Endothelial cell of hepatic sinusoid (primary cell): ENCODE measurements around the gene PCGF3.

Source experiments
- in situ Hi-C: cut with HindIII; loops from 2 replicates; pipeline ENCODE4 v1.10.0; 2017; ENCODE audit warnings: low sequenced_read_pairs

Gene PCGF3, protein sequence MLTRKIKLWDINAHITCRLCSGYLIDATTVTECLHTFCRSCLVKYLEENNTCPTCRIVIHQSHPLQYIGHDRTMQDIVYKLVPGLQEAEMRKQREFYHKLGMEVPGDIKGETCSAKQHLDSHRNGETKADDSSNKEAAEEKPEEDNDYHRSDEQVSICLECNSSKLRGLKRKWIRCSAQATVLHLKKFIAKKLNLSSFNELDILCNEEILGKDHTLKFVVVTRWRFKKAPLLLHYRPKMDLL

GRCh38 chr4:705278-706082 lies at the start of gene PCGF3:
Gene PCGF3 (plus strand): TSS chr4:705832. CDS start chr4:733681, 27,849 bp downstream.
- in situ Hi-C loops: no loop called here

- in situ Hi-C loops: no loop called here
These were observed 48.9 kb upstream of the PCGF3 start for GRCh38 chr4:656436-657337.

DNA sequence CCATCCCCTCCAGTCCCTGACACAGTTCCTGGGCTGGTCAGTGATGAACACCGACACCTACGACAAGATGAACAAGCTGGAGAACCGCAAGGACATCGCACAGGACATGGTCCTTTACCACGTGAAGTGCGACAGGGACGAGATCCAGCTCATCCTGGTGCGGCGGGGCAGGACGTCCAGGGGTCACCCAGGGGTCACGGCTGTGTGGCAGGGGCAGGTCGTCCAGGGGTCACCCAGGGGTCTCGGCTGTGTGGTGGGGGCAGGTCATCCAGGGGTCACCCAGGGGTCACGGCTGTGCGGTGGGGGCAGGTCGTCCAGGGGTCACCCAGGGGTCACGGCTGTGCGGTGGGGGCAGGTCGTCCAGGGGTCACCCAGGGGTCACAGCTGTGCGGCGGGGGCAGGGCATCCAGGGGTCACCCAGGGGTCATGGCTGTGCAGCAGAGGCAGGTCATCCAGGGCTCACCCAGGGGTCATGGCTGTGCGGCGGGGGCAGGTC lies 48.2 kb upstream of the PCGF3 start:
- in situ Hi-C loops: no loop called here

DNA sequence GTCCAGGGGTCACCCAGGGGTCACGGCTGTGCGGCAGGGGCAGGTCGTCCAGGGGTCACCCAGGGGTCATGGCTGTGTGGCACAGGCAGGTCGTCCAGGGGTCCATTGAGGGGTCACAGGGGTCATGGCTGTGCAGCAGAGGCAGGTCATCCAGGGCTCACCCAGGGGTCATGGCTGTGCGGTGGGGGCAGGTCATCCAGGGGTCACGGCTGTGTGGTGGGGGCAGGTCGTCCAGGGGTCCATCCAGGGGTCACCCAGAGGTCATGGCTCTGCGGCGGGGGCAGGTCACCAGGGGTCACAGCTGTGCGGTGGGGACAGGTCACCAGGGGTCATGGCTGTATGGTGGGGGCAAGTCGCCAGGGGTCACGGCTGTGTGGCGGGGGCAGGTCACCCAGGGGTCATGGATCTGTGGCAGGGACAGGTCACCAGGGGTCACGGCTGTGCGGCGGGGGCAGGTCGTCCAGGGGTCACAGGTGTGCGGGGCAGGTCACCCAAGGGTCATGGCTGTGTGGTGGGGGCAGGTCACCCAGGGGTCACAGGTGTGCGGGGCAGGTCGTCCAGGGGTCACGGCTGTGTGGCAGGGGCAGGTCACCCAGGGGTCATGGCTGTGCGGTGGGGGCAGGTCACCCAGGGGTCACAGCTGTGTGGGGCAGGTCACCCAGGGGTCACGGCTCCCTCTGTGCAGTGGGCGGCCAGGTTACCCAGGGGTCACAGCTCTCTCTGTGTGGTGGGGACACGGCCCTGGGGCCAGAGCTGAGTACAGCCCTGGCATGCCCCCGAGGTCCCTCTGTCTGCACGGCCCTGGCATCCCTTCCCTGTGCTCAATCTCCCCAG lies 47.6 kb upstream of the PCGF3 start:
- in situ Hi-C loops: no loop called here

DNA sequence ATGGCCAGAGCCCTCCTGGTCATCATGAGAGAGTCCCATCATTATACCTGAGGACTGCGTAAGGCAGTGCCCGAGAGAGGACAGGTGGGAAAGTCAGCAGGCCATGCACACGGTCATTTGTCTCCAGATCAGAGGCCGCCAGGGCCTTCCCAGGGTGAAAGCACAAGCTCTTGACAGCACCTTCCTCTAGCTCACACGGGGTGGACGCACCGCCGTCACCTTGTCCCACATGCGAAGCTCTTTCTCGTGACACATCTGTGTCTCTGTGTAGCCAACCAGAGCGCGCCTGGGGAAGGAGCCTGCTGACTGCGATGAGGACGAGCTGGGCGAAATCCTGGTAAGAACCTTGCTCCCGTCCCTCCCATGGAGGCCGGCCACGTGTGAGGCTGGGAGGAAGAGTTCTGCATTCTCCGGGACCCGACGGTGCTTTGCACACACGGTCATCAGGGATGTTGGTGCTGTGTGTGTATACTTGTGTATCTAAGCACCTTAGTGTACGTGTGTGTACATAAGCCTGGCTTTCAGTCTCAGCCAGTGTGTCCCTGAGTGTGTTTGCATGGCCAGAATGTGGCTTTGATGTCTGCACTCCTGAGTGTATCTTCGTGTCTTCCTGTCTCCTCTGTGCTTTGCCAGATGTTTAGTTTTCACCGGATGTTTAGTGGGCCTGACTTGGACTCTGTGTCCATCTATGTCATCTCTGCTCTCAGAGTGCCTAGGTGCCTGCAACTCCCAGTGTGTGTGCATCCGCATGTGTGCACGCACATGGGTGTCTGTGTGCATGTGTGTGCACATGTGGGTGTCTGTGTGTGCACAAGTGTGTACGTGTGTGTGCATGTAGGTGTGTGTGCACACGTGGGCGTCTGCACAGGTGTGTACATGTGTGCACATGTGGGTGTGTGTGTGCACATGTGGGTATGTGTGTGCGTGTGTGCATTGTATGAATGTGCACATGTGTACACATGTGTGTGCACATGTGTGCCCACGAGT lies 46.7 kb upstream of the PCGF3 start:
- in situ Hi-C loops: no loop called here

- in situ Hi-C loops: no loop called here
These were observed 45.8 kb upstream of the PCGF3 start for GRCh38 chr4:659851-660250.

DNA sequence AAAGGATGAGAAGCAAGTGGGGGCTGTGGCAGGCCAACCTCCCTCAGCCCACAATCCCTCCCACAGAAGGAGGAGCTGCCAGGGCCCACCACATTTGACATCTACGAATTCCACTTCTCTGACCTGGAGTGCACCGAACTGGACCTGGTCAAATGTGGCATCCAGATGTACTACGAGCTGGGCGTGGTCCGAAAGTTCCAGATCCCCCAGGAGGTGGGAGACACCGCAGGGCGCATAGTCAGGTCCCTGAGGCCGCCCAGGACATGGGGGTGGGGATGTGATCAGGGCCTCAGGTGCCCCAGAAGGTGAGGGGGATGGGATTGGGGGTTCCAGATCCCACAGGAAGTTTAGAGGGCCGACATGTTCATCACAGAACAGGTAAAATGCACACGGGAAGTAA lies 45.2 kb upstream of the PCGF3 start:
- in situ Hi-C loops: no loop called here

DNA sequence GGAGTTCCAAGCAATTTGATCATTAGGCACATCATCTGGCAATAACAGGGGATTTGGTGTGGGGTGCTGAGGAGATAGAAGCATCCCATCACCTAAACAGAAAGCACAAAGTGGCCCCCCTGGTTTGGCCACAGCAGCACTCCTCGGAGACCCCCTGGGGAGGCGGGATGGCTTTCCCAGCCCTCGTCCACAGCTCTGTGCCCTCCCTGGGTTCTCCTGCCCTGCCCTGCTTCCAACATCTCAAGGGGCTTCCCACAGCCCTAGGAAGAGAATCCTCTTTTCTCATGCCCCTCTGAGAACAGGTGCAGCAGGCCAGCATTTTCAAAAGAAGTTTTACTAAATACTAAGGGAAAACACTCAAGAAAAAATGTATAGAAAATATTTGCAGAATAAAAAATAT lies 44.4 kb upstream of the PCGF3 start:
- in situ Hi-C loops: no loop called here

GRCh38 chr4:661881-662761 lies 43.5 kb upstream of the PCGF3 start:
- in situ Hi-C loops: no loop called here

- in situ Hi-C loops: no loop called here
These were observed 42.6 kb upstream of the PCGF3 start for GRCh38 chr4:663046-663437.

DNA sequence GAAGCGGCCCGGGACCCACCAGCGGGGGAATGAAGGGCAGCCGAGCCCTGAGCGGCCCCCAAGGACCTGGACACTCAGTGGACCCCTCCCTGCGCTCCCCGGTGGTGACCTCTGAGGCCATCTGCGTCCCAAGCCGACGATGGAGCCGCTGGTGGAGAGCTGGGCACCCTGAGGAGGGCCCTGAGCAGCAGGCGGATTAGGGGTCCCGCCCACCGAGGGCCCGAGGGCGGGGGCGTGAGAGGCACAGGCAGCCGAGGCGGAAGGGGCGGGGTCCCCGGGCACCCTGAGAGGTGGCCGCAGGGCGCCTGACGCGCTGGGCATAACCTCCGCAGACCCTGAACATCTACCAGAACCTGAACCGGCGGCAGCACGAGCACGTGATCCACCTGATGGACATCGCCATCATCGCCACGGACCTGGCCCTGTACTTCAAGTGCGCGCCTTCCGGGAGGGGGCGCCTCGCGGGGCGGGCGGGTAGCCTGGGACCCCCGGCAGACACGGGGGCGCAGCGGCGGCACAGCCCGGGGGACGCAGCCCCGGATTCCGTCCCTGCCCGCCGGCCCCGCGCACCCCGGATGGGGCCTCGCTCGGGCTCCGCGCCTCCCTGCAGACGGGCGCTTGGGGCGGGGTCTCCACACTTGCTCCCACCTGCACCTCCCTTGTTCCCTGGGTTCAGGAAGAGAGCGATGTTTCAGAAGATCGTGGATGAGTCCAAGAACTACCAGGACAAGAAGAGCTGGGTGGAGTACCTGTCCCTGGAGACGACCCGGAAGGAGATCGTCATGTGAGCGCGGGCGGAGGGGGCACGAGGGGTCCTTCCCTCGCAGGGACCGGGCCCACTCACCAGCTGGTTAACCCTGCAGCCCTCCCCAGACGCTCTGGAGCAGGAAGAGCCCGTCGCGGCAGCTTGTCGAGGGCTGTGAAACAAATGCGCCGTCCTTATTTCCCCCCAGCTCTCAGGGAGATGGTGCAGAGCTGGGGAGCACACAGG lies 41.9 kb upstream of the PCGF3 start:
- in situ Hi-C loops: no loop called here

- in situ Hi-C loops: no loop called here
These were observed 40.9 kb upstream of the PCGF3 start for GRCh38 chr4:664713-665231.

- in situ Hi-C loops: no loop called here
These were observed 40.3 kb upstream of the PCGF3 start for GRCh38 chr4:665381-665750.

DNA sequence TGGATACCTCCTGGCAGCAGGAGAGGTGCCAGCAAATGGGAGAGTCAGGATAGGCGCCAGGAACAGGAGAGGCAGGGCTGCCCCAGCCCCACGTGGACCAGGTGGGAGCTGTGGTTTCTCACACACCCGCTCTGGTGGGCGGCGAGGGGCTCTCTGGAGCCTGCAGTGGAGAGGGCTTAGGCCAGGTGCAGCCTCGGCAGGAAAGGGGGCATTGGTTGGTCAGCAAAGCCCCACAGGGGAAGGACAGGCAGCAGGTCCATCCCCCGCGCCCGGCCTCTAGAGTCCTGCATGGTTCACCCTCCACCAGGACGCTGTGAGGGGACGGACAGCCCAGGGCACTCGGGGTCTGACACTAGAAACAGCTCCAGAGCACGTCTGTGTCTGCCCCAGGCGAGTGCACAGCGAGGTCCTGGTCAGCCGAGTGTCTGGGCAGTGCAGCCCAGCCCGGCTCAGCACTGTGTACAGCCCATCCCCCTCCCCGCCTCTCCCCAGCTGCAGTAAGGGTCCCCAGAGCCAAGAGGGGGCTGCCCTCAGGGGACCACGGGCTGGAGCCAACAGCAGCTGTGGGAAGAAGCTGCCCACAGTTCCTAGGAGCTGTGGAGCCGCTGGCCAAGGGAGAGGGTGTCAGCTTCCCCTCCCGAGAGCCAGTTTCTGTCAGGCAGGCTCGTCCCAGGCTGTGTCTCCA lies 39.7 kb upstream of the PCGF3 start:
- in situ Hi-C loops: no loop called here

- in situ Hi-C loops: no loop called here
These were observed 39.2 kb upstream of the PCGF3 start for GRCh38 chr4:666436-666810.

DNA sequence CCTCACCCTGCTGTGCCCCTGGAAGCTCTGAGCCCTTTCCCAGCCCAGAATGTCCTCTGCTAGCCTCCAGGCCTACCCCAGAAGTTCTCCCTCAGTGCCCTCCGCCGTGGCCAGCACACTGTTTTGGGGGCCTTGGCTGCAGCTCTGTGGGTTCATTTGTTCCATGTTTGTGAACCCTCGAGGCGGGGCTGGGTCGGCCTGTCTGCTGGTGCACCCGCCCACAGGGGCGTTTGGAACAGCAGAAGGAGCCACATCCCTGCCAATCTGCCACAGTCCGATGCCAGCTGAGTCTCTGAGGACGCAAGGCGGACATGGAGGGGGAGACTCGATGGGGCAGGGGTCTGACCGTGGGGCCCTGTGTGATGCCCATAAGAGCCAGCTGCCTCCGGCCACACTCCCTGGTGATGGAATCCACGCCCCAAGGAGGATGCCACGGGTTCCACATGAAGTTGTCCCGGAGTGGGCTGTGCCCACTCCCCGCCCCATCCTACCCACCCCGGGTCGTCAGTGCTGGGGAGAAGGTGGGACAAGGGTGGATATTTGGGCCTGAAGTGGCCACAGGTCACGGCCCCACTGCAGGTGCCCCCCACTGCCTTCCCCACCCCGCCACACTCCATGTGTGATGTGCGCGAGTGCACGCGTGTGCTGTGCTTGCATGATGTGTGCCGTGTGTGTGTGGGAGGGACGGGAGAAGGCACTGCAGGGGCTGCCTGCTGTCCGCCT lies 38.6 kb upstream of the PCGF3 start:
- in situ Hi-C loops: no loop called here
